ENCODE results near the gene POU2F3. TPM values are rescaled to one million over a fixed set of nuclear protein-coding genes. Genes with fewer than 3 reads are reported as not detected.

Gene POU2F3
- total RNA-seq, 4 donors from 2014 or later: 58.2 to 219 (median 105) TPM

DNA sequence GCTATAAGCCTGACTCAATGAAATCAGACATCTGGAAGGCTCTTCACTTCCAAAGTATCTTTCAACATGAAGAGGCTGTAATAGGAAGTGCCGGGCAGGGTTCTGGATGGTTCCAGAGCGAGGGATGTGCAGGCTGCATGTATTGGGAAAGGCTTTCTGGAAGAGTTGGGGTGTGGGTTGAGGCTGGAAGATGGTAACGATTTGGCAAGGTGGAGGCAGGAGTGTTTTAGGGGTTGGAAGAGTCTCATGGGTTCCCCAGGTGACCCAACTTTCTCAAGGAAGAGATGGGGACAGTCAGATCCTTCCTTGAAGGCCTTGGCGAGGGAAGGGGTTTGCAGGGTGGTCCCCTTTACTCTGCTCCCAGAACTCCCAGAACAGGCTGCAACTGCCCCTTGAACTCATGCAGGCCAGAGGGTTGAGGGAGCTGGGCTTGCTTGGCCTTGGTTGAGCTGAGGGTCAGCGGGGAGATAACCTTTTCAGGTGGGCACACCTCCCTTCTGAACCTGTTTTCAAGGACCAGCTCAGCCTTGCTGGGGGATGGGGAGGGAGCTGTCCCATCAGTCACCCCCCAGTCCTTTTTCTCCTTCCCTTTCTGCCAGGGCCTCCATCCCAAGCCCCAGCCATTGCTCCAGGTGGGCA is 9.4 kb upstream of the POU2F3 start:
- 89% methylated on average over 4 of the region's 5 CpGs for WGBS
- H3K27me3 ChIP-seq: no peaks in the 10 kb centered on the region
- no peaks in the 10 kb centered on the region for H3K9me3 ChIP-seq
- no peak for TF ChIP-seq POLR2AphosphoS5 (IDR thresholded peaks at IDR 0.05)
- no peak for TF ChIP-seq POLR2A (IDR thresholded peaks at IDR 0.05)
- H3K36me3 ChIP-seq: peaks cover 13% of the 10 kb centered on the region
- H3K4me3 ChIP-seq: no peak overlapping the region
- DNase-seq (ENCODE audit: low spot score in 2 of 2): no peak
- H3K4me1 ChIP-seq: peaks cover 17% of the 10 kb centered on the region
- H3K27ac ChIP-seq: no peak overlapping the region

DNA sequence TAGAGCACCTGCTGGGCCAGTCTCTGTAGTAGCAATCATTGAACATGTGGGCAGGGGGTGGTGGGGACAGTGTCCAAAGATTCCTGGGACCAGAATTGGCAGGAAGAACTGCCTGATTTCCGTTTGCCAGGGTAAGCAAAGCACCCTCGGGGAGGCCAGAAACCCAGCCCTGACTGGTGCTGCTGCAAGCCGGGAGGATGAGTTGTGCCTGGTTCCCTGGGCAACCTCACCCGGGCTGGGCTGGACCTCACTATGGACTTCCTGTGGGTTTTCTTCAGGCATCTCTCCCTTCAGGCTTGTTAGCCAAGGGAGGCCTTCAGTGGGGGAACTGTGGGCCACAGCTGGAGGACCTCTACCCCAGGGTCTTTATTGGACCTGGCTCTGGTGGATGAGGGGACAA is 8.0 kb upstream of the POU2F3 start:
- Histone ChIP-seq H3K4me3 (no peak overlapping the region), H3K27ac (no peak overlapping the region), H3K36me3 (peaks cover 13% of the 10 kb centered on the region), H3K4me1 (peaks cover 21% of the 10 kb centered on the region), H3K27me3 (no peaks in the 10 kb centered on the region), H3K9me3 (no peaks in the 10 kb centered on the region)
- WGBS: 25% methylated on average over 4 of the region's 4 CpGs
- TF ChIP-seq, protein P1, sequence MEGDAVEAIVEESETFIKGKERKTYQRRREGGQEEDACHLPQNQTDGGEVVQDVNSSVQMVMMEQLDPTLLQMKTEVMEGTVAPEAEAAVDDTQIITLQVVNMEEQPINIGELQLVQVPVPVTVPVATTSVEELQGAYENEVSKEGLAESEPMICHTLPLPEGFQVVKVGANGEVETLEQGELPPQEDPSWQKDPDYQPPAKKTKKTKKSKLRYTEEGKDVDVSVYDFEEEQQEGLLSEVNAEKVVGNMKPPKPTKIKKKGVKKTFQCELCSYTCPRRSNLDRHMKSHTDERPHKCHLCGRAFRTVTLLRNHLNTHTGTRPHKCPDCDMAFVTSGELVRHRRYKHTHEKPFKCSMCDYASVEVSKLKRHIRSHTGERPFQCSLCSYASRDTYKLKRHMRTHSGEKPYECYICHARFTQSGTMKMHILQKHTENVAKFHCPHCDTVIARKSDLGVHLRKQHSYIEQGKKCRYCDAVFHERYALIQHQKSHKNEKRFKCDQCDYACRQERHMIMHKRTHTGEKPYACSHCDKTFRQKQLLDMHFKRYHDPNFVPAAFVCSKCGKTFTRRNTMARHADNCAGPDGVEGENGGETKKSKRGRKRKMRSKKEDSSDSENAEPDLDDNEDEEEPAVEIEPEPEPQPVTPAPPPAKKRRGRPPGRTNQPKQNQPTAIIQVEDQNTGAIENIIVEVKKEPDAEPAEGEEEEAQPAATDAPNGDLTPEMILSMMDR (IDR thresholded peaks at IDR 0.05): no peak
- no peak for TF ChIP-seq POLR2A (IDR thresholded peaks at IDR 0.05)
- TF ChIP-seq POLR2AphosphoS5 (IDR thresholded peaks at IDR 0.05): no peak
- TF ChIP-seq EP300 (IDR thresholded peaks at IDR 0.05): no peak
- no peak for DNase-seq (ENCODE audit: low spot score in 2 of 2)

DNA sequence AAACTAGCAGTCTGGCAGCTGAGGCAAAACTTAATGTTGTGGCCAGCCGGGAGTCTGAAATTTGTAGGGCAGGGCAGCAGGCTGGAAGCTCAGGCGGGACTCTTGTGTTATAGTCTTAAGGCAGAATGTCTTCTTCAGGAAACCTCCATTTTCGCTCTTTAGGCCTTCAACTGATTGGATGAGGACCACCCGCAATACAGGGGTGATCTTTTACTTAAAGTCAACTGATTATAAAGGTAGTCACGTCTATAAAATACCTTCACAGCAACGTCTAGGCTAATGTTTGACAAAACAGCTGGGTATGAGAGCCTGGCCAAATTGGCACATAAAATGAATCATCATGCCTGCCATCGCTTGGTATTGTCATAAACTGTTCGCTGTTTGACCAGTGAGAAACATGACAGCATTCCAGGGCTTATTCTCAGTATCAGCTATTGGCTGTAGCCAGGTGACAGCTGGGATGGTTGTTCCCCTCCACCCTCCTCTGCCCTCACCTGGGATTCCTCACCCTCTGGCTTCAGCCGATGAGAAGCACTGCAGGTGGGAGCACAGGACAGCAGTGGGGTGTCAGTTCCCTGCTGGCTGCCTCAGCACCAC is 6.6 kb upstream of the POU2F3 start:
- Histone ChIP-seq H3K9me3 (no peaks in the 10 kb centered on the region), H3K4me1 (peaks cover 25% of the 10 kb centered on the region), H3K36me3 (peaks cover 6% of the 10 kb centered on the region), H3K27ac (no peak overlapping the region), H3K27me3 (no peaks in the 10 kb centered on the region), H3K4me3 (no peak overlapping the region)
- TF ChIP-seq POLR2AphosphoS5 (IDR thresholded peaks at IDR 0.05): no peak
- TF ChIP-seq, protein P1 (IDR thresholded peaks at IDR 0.05): no peak
- no peak for DNase-seq (ENCODE audit: low spot score in 2 of 2)
- WGBS: 77% methylated on average over 9 of the region's 9 CpGs

DNA sequence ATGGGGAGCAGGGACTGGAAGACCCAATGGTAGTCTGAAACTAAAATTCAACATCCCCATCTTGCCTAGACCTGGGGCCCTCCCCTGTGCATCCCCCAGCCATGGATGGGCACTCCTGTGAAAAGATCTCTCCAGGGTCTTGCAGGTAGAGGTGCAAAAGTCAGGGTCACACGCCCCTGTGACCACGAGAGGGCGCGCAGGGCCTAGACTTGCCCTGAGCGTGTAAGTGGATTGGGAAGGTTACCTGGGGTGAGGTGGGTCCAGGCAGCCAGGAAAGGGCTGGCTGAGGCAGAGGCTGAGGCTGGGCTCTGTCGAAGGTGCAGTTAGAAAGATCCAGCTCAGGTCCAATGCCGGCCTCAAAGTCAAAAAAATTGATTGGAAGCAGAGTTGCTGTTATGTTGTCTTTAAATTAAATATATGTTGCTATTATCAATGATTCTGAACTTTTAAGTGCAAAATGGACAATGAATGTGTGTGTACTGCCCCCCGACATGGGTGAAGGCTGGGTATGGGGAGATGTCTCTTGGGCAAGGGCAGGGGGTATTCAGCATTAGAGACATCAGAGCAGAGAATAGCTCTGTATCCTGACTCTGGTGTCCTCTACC is 4.8 kb upstream of the POU2F3 start:
- Histone ChIP-seq H3K9me3 (no peaks in the 10 kb centered on the region), H3K36me3 (no peaks in the 10 kb centered on the region), H3K4me3 (no peak overlapping the region), H3K27ac (no peak overlapping the region), H3K4me1 (peaks cover 33% of the 10 kb centered on the region), H3K27me3 (peaks cover 11% of the 10 kb centered on the region)
- WGBS: 18% methylated on average over 8 of the region's 8 CpGs
- TF ChIP-seq POLR2A (IDR thresholded peaks at IDR 0.05) (no peak), EP300 (IDR thresholded peaks at IDR 0.05) (no peak), POLR2AphosphoS5 (IDR thresholded peaks at IDR 0.05) (no peak)
- TF ChIP-seq, protein P1 (IDR thresholded peaks at IDR 0.05): peak; percentile 69 to 70
- no peak for DNase-seq (ENCODE audit: low spot score in 2 of 2)

DNA sequence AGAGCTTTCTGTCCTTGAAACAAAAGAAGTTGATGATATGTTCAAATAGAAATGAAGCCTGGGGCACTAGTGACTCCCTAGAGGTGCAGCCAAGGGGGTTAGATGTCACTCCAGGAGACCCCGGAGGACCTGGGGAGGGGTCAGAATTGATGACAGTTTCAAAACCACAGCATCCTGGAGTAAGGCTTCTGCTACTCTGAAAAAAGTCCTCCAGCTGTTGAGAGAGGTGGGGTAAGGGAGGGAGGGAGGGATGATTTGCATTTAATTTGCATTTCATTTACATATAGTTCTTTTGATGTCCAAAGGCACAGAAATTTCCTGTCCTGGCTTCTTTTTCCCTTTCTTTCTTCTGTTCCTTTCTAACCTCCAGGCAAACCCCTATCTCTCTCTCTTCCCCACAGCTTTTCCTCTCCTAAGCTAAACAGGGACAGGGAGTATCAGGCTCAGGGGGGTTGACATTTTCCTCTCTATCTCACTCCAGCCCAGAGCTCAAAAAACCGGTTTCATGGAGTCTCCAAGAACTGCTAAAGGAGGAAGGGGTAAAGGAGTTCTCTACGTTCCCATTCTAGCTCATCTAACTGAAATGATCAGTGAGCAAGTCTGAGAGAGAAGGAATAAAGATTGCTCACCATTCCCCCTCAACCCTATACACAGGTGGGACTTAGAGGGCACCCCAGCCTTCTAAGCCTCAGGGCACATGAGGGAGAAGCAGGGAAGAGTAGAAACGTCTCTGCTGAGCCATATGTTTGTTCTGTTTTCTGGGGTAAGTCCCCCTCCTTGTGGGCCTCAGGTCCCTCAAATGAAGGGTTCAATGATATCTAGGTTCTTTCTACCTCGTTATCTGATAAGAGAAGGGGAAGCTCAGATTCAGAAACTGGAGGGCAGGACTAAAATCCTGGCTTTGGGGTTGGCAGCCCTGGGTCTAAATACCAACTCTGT is 3.5 kb upstream of the POU2F3 start:
- H3K4me1 ChIP-seq: peaks cover 42% of the 10 kb centered on the region
- no peak overlapping the region for H3K4me3 ChIP-seq
- H3K36me3 ChIP-seq: no peaks in the 10 kb centered on the region
- no peak for DNase-seq (ENCODE audit: low spot score in 2 of 2)
- H3K9me3 ChIP-seq: no peaks in the 10 kb centered on the region
- peaks cover 22% of the 10 kb centered on the region for H3K27me3 ChIP-seq
- TF ChIP-seq EP300 (IDR thresholded peaks at IDR 0.05) (no peak), POLR2AphosphoS5 (IDR thresholded peaks at IDR 0.05) (no peak), POLR2A (IDR thresholded peaks at IDR 0.05) (no peak)
- TF ChIP-seq, protein P1 (IDR thresholded peaks at IDR 0.05): no peak
- peak overlapping the region; percentile 48 for H3K27ac ChIP-seq
- 31% methylated on average over 5 of the region's 5 CpGs for WGBS
